GM12801 (cell line): ENCODE results near the gene GATAD2B.

Source experiments
- TF ChIP-seq, protein P1 (sequence below): IDR thresholded peaks from one replicate; pipeline ENCODE4 v1.5.1; 2011; ENCODE audit warnings: control low read depth; ENCODE audit not compliant: insufficient read length; ENCODE audit errors: extremely low read depth

GATAD2B gene

GRCh38 chr1:153792631-153793041 is 130.1 kb downstream of the GATAD2B start:
- TF ChIP-seq, protein P1, sequence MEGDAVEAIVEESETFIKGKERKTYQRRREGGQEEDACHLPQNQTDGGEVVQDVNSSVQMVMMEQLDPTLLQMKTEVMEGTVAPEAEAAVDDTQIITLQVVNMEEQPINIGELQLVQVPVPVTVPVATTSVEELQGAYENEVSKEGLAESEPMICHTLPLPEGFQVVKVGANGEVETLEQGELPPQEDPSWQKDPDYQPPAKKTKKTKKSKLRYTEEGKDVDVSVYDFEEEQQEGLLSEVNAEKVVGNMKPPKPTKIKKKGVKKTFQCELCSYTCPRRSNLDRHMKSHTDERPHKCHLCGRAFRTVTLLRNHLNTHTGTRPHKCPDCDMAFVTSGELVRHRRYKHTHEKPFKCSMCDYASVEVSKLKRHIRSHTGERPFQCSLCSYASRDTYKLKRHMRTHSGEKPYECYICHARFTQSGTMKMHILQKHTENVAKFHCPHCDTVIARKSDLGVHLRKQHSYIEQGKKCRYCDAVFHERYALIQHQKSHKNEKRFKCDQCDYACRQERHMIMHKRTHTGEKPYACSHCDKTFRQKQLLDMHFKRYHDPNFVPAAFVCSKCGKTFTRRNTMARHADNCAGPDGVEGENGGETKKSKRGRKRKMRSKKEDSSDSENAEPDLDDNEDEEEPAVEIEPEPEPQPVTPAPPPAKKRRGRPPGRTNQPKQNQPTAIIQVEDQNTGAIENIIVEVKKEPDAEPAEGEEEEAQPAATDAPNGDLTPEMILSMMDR: no peak

GRCh38 chr1:153791648-153792253 is 131.0 kb downstream of the GATAD2B start:
- TF ChIP-seq, protein P1: no peak

- TF ChIP-seq, protein P1: no peak
Observed at GRCh38 chr1:153790966-153791647, 131.7 kb downstream of the GATAD2B start.

GRCh38 chr1:153790313-153790965 is 132.3 kb downstream of the GATAD2B start:
- TF ChIP-seq, protein P1: no peak

DNA sequence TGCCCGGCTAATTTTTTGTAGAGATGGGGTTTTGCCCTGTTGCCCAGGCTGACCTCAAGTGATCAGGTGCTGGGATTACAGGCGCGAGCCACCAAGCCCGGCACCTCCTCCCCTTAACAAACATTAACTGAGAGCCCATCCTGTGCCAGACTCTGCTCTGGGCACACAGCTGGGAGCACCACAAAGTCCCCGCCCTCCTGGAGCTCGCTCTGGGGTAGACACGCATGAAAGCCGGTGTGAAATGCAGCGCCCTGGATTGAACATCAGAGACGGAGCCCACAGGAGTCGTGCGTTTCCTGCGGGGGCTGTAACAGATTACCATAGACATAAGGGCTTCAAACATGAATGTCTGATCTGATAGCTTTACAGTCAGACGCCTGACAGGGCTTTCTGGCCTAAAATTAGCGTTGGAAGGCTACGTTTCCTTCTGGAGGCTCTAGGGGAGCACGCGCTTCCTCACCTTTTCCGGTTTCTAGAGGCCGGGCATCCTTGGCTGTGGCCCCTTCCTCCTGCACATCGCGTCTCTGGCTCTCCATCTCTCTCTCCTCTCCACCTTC is 133.2 kb downstream of the GATAD2B start:
- TF ChIP-seq, protein P1: no peak

DNA sequence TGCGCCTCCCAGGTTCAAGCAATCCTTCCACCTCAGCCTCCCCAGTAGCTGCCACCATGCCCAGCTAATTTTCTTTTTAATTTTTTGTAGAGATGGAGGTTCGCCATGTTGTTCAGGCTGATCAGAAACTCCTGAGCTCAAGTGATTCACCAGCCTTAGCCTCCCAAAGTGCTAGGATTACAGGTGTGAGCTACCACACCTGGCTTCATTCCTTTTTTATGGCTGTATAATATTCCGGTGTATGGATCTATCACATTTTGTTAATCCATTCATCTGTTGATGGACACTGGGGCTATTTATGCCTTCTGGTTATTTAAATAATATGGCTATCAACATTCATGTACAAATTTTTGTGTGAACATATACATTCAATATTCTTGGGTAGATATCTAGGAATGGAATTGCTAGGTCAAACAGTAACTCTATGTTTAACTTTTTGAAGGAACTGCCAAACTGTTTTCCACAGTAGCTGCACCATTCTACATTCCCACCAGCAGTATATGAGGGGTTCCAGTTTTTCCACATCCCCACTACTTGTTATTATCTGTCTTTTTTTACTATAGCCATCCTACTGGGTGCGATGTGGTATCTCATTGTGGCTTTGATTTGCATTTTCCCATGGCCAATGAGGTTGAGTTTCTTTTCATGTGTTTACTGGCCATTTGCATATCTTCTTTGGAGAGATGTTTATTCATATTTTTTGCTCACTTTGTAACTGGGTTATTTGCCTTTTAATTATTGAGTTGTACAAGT is 136.6 kb downstream of the GATAD2B start:
- TF ChIP-seq, protein P1: no peak
